CD4-positive, alpha-beta T cell treated with Interleukin-17A for 4 hours (primary cell): ENCODE results near the gene CR1L.
"Not testable (repeated sequence)": the region's sequence is repeated elsewhere in the genome, so short reads cannot be mapped to it uniquely, and the experiment has no call there.

Experiments used
- DNase-seq: peaks from one replicate; pipeline ENCODE4 v3.0.0-alpha.2; 2020; ENCODE audit warnings: mixed read lengths

Gene CR1L

GRCh38 chr1:207747627-207748492 is 102.9 kb downstream of the CR1L start:
- no peak for DNase-seq

GRCh38 chr1:207748737-207749528 is 104.0 kb downstream of the CR1L start:
- peak; percentile 29 for DNase-seq

- no peak for DNase-seq
These were observed 105.8 kb downstream of the CR1L start for GRCh38 chr1:207750631-207751305.

- DNase-seq: not testable (repeated sequence)
These were observed 106.5 kb downstream of the CR1L start for GRCh38 chr1:207751463-207751789.

GRCh38 chr1:207751790-207752455 is 107.0 kb downstream of the CR1L start, which contains the start of gene CD46:
Gene CD46 (plus strand): TSS chr1:207752054. CDS start chr1:207752213, 159 bp downstream.
- peak; percentile 96 for DNase-seq

GRCh38 chr1:207752456-207752998 is 107.6 kb downstream of the CR1L start:
- DNase-seq: peak; percentile 28

GRCh38 chr1:207753611-207754010 is 108.7 kb downstream of the CR1L start:
- DNase-seq: no peak

GRCh38 chr1:207754011-207754410 is 109.1 kb downstream of the CR1L start:
- no peak for DNase-seq

GRCh38 chr1:207754974-207755700 is 110.2 kb downstream of the CR1L start:
- no peak for DNase-seq

GRCh38 chr1:207755846-207756693 is 111.1 kb downstream of the CR1L start:
- no peak for DNase-seq

- DNase-seq: no peak
These were observed 117.7 kb downstream of the CR1L start for GRCh38 chr1:207762622-207763021.

GRCh38 chr1:207763091-207763490 is 118.2 kb downstream of the CR1L start:
- no peak for DNase-seq

GRCh38 chr1:207763972-207764371 is 119.0 kb downstream of the CR1L start:
- no peak for DNase-seq

- no peak for DNase-seq
These were observed 121.6 kb downstream of the CR1L start for GRCh38 chr1:207766569-207766968.

GRCh38 chr1:207770514-207770913 is 125.6 kb downstream of the CR1L start:
- DNase-seq: not testable (repeated sequence)
